Testis (tissue), 3 donors: ENCODE results near the gene ARSJ. TPM values are rescaled to one million over a fixed set of nuclear protein-coding genes. Genes with fewer than 3 reads are reported as not detected.

Experiments
- DNase-seq: peaks from one replicate; pipeline ENCODE4 v3.0.0-alpha.2; 2019
- H3K27ac ChIP-seq, 2 donors: fragments of 200-600 bp; sonication (generic); one replicate each; pipeline ENCODE4 v1.5.1; 2019
- H3K27me3 ChIP-seq: fragments of 200-600 bp; sonication (generic); one replicate; pipeline ENCODE4 v1.5.1; 2019
- H3K36me3 ChIP-seq: fragments of 200-600 bp; sonication (generic); one replicate; pipeline ENCODE4 v1.5.1; 2017; ENCODE audit warnings: low read depth; ENCODE audit errors: missing control alignments
- H3K4me1 ChIP-seq: fragments of 200-600 bp; sonication (generic); one replicate; pipeline ENCODE4 v1.5.1; 2019
- H3K4me3 ChIP-seq, 2 donors: fragments of 200-600 bp; sonication (generic); one replicate each; pipeline ENCODE4 v1.5.1; 2017 to 2019
- H3K9me3 ChIP-seq: fragments of 200-600 bp; sonication (generic); one replicate; pipeline ENCODE4 v1.5.1; 2017
- CTCF ChIP-seq, 3 experiments: fragments of 450-650 bp in 2 of 3; fragments of 200-600 bp in 1 of 3; sonication (generic) in 1 of 3; IDR thresholded peaks; one replicate each; pipeline ENCODE4 v1.5.1; 2016 to 2019; ENCODE audit warnings: antibody characterized with exemption in 3 of 3, mild to moderate bottlenecking in 2 of 3, moderate library complexity in 1 of 3
- POLR2A ChIP-seq: fragments of 450-650 bp; IDR thresholded peaks from one replicate; pipeline ENCODE4 v1.6.1; 2017; ENCODE audit warnings: antibody characterized with exemption, mild to moderate bottlenecking, moderate library complexity
- WGBS, 2 donors: methylation state at CpG; one replicate each; pipeline ENCODE4 v1.1.5; 2018; 5-methylcytosine and 5-hydroxymethylcytosine counted together
- intact Hi-C: fragments of 100-400 bp; cut with DNase I; formaldehyde crosslinking; loops from one replicate; pipeline ENCODE4 v1.15.1; 2023; ENCODE audit warnings: low total_unique reads
- polyA plus RNA-seq: library from polyadenylated mRNA; stranded (reverse); fragments of 350-450 nt; fragmentation: Illumina TruSeq; extraction: RNeasy Lipid Tissue Mini Kit (QIAGEN cat#74804); gene quantifications from one replicate; pipeline ENCODE4 v1.2.3, GENCODE V29; 2014; ENCODE audit warnings: low read depth, low replicate concordance; ENCODE audit not compliant: insufficient read depth
- total RNA-seq, 2 donors: library from RNA; depleted of rRNA; stranded (reverse); fragments of >200 nt; gene quantifications; one replicate each; pipeline ENCODE4 v1.2.3, GENCODE V29; 2016

The ARSJ gene
- total and polyA plus RNA-seq, 3 donors from 2014 or later, result 0.55 to 1.6 (median 0.74) TPM

GRCh38 chr4:113974467-113974866 is 5.0 kb downstream of the ARSJ start:
- Histone ChIP-seq H3K27me3 (no peaks in the 10 kb centered on the region), H3K4me1 (no peaks in the 10 kb centered on the region), H3K4me3 (no peak overlapping the region), H3K9me3 (no peaks in the 10 kb centered on the region), H3K36me3 (no peaks in the 10 kb centered on the region), H3K27ac (no peak overlapping the region)
- intact Hi-C loops, result no loop called here
- TF ChIP-seq POLR2A (no peak), CTCF (IDR thresholded peaks at IDR 0.05) (no peak)
- no peak for DNase-seq

- Histone ChIP-seq H3K27ac (no peak overlapping the region), H3K36me3 (no peaks in the 10 kb centered on the region), H3K27me3 (no peaks in the 10 kb centered on the region), H3K9me3 (no peaks in the 10 kb centered on the region), H3K4me3 (no peak overlapping the region), H3K4me1 (no peaks in the 10 kb centered on the region)
- intact Hi-C loops, result no loop called here
- DNase-seq, result no peak
- 74 to 79% methylated on average over 3 of the region's 3 CpGs for WGBS, 2 donors
- TF ChIP-seq POLR2A (no peak), CTCF (IDR thresholded peaks at IDR 0.05) (no peak)
Observed at GRCh38 chr4:113973345-113973744, 6.1 kb downstream of the ARSJ start.

GRCh38 chr4:113972781-113973180 is 6.7 kb downstream of the ARSJ start:
- intact Hi-C loops, result no loop called here
- no peaks in the 10 kb centered on the region for H3K9me3 ChIP-seq
- 88 to 90% methylated on average over 4 of the region's 4 CpGs for WGBS, 2 donors
- no peak for DNase-seq
- no peaks in the 10 kb centered on the region for H3K4me1 ChIP-seq
- H3K27ac ChIP-seq, result no peak overlapping the region
- H3K27me3 ChIP-seq, result no peaks in the 10 kb centered on the region
- TF ChIP-seq CTCF (IDR thresholded peaks at IDR 0.05) (no peak), POLR2A (no peak)
- H3K36me3 ChIP-seq, result no peaks in the 10 kb centered on the region
- H3K4me3 ChIP-seq, result no peak overlapping the region

GRCh38 chr4:113971706-113972360 is 7.6 kb downstream of the ARSJ start:
- DNase-seq, result no peak
- no peaks in the 10 kb centered on the region for H3K9me3 ChIP-seq
- no peak overlapping the region for H3K27ac ChIP-seq
- 75 to 76% methylated on average over 2 of the region's 2 CpGs for WGBS, 2 donors
- no peaks in the 10 kb centered on the region for H3K4me1 ChIP-seq
- intact Hi-C loops, result no loop called here
- H3K4me3 ChIP-seq, result no peak overlapping the region
- H3K27me3 ChIP-seq, result no peaks in the 10 kb centered on the region
- TF ChIP-seq POLR2A, result no peak
- TF ChIP-seq CTCF (IDR thresholded peaks at IDR 0.05), result no peak
- no peaks in the 10 kb centered on the region for H3K36me3 ChIP-seq

GRCh38 chr4:113969709-113970334 is 9.6 kb downstream of the ARSJ start:
- no peaks in the 10 kb centered on the region for H3K9me3 ChIP-seq
- H3K36me3 ChIP-seq, result no peaks in the 10 kb centered on the region
- no peaks in the 10 kb centered on the region for H3K4me1 ChIP-seq
- no peak overlapping the region for H3K27ac ChIP-seq
- no peak for DNase-seq
- WGBS, 2 donors, result 49 to 70% methylated on average over 1 of the region's 1 CpG
- H3K27me3 ChIP-seq, result no peaks in the 10 kb centered on the region
- TF ChIP-seq POLR2A (no peak), CTCF (IDR thresholded peaks at IDR 0.05) (no peak)
- no peak overlapping the region for H3K4me3 ChIP-seq
- intact Hi-C loops, result no loop called here
